HG03175 (cell line): Measurements from ENCODE around the gene PHACTR2.
"Not testable (repeated sequence)": the region's sequence is repeated elsewhere in the genome, so short reads cannot be mapped to it uniquely, and the experiment has no call there.

Experiments used
- ATAC-seq: cut with Tn5 transposase; IDR thresholded peaks from one replicate; pipeline ENCODE4 v1.9.1; 2021; ENCODE audit warnings: mild to moderate bottlenecking, moderate library complexity; ENCODE audit not compliant: unreplicated experiment

Gene PHACTR2

GRCh38 chr6:143677891-143678791 lies at the start of gene PHACTR2:
TSS of gene PHACTR2 (plus strand) at chr6:143677965. CDS start at chr6:143678164, 199 bp downstream.
- ATAC-seq, result no peak

DNA sequence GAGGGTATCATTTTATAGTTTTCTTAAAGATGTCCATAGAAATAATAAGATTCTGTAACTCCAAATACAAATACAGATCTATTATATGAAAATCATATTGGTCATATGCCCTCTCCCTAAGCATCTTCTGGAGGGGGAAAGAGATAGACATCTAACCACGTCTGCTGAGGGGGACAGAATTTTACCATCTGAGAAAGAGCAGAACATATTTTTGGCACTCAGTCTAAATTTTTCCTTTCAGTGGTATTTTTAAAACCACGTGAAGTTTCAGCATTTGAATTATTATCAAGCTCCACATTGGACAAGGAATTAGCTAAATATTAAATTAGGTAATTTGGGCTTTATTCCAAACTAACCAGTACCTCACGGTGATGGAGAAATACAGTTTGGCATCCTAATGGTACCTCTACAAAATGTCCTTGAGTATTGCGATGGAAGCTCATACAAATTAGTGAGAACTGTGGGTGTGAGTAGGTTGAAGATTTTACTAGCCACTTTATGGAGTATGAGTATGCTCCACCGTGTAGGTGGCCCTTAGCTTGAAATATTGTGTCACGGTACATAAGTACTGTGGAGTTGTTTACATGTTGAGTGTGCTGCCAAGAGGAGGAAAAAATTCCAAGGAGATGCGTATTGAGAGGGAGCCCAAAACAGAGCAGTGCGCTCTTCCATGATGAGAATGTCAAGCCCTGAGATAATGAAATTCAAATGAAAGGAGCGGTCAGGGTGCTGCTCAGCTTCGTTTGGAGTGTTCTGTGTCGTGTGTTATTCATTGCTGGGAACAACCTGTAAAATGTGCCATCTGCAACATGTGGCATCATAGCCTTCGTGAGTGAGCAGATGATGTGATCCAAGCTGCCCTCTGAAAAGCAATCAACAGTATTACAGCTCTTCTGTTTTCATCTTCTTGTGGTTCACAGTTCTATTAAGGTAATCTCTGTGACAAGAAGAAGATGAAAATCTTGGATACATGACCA lies 48.4 kb upstream of the PHACTR2 start:
- ATAC-seq, result no peak

DNA sequence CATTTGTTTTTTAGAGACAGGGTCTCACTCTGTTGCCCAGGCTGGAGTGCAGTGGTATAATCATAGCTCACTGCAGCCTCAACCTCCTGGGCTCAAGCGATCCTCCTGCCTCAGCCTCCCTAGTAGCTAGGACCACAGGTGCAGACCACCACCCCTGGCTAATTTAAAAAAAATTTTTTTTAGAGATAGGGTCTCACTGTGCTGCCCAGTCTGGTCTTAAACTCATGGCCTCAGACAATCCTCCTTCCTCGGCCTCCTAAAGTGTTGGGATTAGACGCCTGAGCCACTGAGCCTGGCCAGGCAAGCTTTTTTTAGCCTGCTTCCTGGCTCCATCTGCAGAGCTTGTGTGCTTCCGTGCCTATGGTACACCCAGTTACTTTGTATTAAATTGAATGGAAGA lies 46.6 kb upstream of the PHACTR2 start:
- not testable (repeated sequence) for ATAC-seq

GRCh38 chr6:143632894-143633293 lies 44.9 kb upstream of the PHACTR2 start:
- no peak for ATAC-seq

DNA sequence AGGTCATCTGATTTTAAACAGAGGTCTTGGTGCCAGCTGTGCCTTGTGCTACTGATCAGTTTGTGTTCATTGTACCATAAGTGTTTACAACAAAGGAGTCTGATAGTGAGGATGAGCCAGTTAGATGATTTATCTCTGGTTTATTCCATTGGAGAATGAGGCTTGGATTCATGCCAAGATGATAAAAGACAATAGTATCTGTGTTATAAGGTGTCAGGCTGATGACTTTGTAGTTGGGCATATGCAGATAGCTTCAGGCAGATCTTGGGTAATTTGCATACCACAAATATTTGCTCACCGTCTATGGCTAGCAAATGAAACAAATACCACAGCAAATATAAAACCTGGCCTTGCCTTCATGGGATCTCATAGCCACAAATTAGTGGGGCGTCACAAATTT lies 43.3 kb upstream of the PHACTR2 start:
- ATAC-seq, result no peak

DNA sequence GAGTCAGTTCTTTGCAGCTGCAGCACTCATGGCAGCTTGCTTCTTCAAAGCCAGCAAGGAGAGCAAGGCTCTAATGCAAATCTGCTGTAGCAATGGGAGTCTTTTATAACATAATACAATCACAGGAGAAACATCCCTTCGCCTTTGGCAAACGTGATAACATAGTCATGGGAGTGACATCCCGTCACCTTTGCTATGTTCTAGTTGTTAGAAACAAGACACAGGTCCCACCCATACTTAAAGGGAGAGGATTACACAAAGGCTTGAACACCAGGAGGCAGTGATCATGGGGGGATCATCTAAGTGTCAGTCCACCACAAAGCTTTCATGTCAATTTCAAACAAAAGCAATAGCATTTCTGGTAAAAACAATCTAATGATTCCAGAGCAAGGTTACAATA lies 40.1 kb upstream of the PHACTR2 start:
- ATAC-seq, result no peak

DNA sequence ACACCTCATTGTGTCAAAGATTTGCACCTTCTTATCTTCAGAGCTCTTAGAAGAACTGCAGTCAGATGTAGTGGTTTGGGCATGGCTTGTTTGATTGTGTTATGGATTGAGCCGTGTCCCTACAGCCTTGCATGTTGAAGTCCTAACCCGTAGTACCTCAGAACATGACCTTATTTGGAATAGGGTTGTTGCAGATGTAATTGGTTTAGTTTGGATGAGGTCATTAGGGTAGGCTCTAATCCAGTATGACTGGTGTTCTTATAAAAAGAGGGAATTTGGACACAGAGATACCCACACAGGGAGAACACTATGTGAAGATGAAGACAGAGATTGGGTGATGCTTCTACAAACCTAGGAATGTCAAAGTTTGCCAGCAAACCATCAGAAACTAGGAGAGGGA lies 35.4 kb upstream of the PHACTR2 start:
- ATAC-seq, result no peak

GRCh38 chr6:143647191-143647590 lies 30.6 kb upstream of the PHACTR2 start:
- ATAC-seq, result no peak

GRCh38 chr6:143647732-143648131 lies 30.0 kb upstream of the PHACTR2 start:
- no peak for ATAC-seq

DNA sequence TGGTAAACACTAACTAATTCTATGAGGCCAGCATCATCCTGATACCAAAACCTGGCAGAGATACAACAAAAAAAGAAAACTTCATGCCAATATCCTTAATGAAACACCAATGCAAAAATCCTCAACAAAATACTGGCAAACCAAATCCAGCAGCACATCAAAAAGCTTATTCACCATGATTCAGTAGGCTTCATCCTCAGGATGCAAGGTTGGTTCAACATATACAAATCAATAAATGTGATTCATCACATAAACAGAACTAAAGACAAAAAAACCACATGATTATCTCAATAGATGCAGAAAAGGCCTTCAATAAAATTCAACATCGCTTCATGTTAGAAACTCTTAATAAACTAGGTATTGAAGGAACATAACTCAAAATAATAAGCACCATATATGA lies 28.4 kb upstream of the PHACTR2 start:
- ATAC-seq, result not testable (repeated sequence)

DNA sequence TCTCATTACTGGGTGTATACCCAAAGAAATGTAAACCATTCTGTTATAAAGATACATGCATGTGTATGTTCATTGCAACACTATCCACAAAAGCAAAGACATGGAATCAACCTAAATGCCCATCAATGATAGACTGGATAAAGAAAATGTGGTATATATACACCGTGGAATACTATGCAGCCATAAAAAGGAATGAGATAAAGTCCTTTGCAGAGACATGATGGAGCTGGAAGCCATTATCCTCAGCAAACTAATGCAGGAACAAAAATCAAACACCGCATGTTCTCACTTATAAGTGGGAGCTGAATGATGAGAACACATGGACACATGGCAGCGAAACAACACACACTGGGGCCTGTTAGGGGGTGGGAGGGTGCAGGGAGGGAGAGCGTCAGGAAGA lies 26.4 kb upstream of the PHACTR2 start:
- not testable (repeated sequence) for ATAC-seq

- no peak for ATAC-seq
Measured at GRCh38 chr6:143652841-143653331, 24.9 kb upstream of the PHACTR2 start.

DNA sequence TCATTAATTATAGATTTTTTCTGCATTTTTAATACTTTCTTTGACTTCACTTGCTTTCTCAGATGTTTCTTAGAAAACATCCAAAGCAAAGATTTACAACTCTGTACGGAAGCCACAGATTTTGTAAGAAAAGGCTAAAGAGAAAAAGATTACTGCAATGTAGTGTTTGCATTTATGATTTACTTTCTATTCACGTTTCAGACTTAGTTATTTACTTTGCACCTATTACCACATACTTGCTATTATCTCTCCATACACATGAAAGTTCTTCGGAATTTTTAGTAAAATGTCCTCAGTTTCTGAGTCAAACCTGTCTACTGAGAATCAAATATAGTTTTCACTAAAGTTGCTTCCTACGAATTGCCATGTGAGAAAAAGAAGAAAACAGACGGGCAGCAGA lies 22.2 kb upstream of the PHACTR2 start:
- no peak for ATAC-seq

- no peak for ATAC-seq
Measured at GRCh38 chr6:143656026-143656425, 21.7 kb upstream of the PHACTR2 start.

- no peak for ATAC-seq
Measured at GRCh38 chr6:143657809-143658208, 20.0 kb upstream of the PHACTR2 start.

GRCh38 chr6:143660170-143660569 lies 17.6 kb upstream of the PHACTR2 start:
- not testable (repeated sequence) for ATAC-seq

DNA sequence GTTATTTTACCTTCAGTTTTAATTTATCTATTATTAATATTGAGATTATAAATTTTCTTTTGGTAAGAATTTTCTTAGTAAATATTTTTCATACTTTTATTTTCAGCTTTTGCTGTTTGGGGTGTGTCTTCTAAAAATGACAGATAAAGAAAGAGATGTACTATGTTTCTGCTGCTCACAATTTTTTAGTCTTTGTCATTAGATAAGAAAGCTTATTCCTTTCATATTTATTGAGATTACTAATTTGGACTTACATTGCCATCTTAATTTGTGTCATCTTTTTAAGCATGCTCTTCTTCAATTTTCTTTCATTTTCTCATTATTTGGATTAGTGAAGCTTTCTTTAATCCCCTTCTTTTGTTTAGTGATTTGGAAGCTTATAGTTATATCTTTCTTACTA lies 13.6 kb upstream of the PHACTR2 start:
- no peak for ATAC-seq

DNA sequence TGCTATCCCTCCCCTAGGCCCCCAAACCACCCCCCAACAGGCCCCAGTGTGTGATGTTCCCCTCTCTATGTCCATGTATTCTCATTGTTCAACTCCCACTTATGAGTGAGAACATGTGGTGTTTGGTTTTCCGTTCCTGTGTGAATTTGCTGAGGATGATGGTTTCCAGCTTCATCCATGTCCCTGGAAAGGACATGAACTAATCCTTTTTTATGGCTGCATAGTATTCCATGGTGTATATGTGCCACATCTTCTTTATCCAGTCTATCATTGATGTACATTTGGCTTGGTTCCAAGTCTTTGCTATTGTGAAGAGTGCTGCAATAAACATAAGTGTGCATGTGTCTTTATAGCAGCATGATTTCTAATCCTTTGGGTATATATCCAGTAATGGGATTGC lies 11.8 kb upstream of the PHACTR2 start:
- not testable (repeated sequence) for ATAC-seq

DNA sequence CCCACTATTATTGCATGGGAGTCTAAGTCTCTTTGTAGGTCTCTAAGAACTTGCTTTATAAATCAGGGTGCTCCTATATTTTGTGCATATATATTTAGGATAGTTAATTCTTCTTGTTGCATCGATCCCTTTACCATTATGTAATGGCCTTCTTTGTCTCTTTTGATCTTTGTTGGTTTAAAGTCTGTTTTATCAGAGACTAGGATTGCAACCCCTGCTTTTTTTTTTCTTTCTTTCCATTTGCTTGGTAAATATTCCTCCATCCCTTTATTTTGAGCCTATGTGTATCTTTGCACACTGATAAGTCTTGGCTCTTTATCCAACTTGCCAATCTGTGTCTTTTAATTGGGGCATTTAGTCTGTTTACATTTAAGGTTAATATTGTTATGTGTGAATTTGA lies 8.3 kb upstream of the PHACTR2 start:
- ATAC-seq, result not testable (repeated sequence)

GRCh38 chr6:143673669-143674068 lies 4.1 kb upstream of the PHACTR2 start:
- no peak for ATAC-seq
